MCF 10A (cell line): ENCODE results near the gene MINDY2. TPM values are rescaled to one million over a fixed set of nuclear protein-coding genes. Genes with fewer than 3 reads are reported as not detected.
A peak's percentile ranks its signal among the peaks of the same experiment; 100 is the strongest.

ENCODE experiments used
- BruUV-seq: library from RNA; stranded (reverse); fragments of 400-500 nt; replicated peaks from 2 replicates; lab custom pipeline; 2021; lab: Mats Ljungman, UMichigan
- CTCF ChIA-PET: fragments of 300-600 bp; sonication (Branson Sonifier 250); formaldehyde crosslinking; extraction: SDS; loops from one replicate; lab custom pipeline; 2021; ENCODE audit warnings: antibody characterized with exemption, inconsistent platforms; lab: Yijun Ruan, JAX
- POLR2A ChIA-PET: fragments of 300-600, 350-650 bp; sonication (Branson Sonifier 250); formaldehyde crosslinking; extraction: SDS; loops from one replicate; lab custom pipeline; 2020; ENCODE audit warnings: antibody characterized with exemption, inconsistent platforms; lab: Yijun Ruan, JAX
- DNase-seq: peaks from one replicate; pipeline ENCODE4 v3.0.0-alpha.2; 2018; ENCODE audit not compliant: unreplicated experiment
- H3K27ac Mint-ChIP-seq: one replicate; pipeline ENCODE4 v1.8.0; 2022; ENCODE audit warnings: mild to moderate bottlenecking, low read depth, mixed read lengths; ENCODE audit not compliant: unreplicated experiment
- H3K27me3 Mint-ChIP-seq: one replicate; pipeline ENCODE4 v1.8.0; 2022; ENCODE audit warnings: mixed read lengths; ENCODE audit not compliant: insufficient read depth, unreplicated experiment
- H3K36me3 Mint-ChIP-seq: one replicate; pipeline ENCODE4 v1.8.0; 2022; ENCODE audit warnings: mild to moderate bottlenecking, moderate library complexity, mixed read lengths; ENCODE audit not compliant: insufficient read depth, unreplicated experiment
- H3K4me1 Mint-ChIP-seq: one replicate; pipeline ENCODE4 v1.8.0; 2022; ENCODE audit warnings: mixed read lengths; ENCODE audit not compliant: insufficient read depth, unreplicated experiment
- H3K4me3 Mint-ChIP-seq: one replicate; pipeline ENCODE4 v1.8.0; 2022; ENCODE audit warnings: mild to moderate bottlenecking, moderate library complexity, mixed read lengths; ENCODE audit not compliant: unreplicated experiment
- H3K9me3 Mint-ChIP-seq: one replicate; pipeline ENCODE4 v1.8.0; 2022; ENCODE audit warnings: mixed read lengths; ENCODE audit not compliant: unreplicated experiment
- intact Hi-C: fragments of 100-400 bp; cut with micrococcal nuclease; formaldehyde crosslinking; loops from 2 replicates; pipeline ENCODE4 v1.14.1; 2022
- total RNA-seq: library from RNA; stranded (reverse); gene quantifications from 2 replicates; pipeline ENCODE4 v1.2.3, GENCODE V29; 2022
- TF ChIP-seq, protein P1 (sequence below): fragments of 200-600 bp; IDR thresholded peaks from one replicate; pipeline ENCODE4 v1.8.0; 2022; ENCODE audit warnings: antibody characterized with exemption, mild to moderate bottlenecking; ENCODE audit not compliant: unreplicated experiment

MINDY2 gene
- total RNA-seq, 1 experiment from 2014 or later, result 21.9 TPM

DNA sequence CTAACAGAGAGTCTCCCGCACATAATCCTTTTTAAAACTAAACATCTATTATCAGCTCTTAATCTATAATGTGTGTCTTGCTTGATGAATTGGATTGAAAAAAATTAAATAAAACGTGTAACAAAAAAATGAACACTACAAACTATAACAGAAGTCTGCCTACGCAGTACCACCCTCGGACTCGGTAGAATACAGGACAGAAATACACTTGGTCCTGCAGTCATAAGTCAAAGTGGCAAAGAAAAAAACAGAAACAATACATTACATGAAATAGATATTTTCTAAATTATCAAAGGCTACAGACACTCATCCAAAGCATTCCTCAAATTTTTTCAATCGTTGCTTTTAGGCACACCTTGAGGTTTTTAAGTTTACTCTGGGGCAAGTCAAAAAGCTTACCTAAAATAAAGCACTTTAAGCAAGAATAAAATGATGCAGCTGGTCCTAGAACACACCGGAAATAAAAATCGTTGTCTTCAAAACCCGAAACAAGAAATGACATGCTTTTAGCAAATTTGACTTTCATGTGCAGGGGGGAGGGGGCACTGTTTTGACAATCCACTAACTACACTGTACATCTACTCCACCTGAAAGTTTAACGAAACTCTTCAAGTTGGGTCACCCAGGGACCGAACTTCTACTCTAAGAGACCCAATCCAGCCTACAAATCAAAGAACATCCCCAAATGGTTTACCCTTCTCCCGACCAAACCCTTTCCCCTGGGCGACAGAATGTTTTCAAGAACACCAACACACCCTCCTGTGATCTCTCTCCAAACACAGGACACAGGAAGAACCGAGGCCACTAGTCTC, 22.9 kb upstream of the MINDY2 start:
- POLR2A ChIA-PET, result interaction anchor here (0.6 to 8.0 kb wide), 17 partner anchors 11 to 519 kb away, joined by 3 to 368 read pairs (median 4); partner anchors contain the start of genes MINDY2 and SLTM
- Mint-ChIP-seq H3K4me1 (peaks cover 24% of the 10 kb centered on the region), H3K27ac (peak overlapping the region; percentile 90), H3K4me3 (peak overlapping the region; percentile 96), H3K9me3 (no peaks in the 10 kb centered on the region), H3K27me3 (no peaks in the 10 kb centered on the region), H3K36me3 (no peaks in the 10 kb centered on the region)
- CTCF ChIA-PET, result interaction anchor here (0.5 to 1.4 kb wide), 4 partner anchors 14 to 479 kb away, joined by 3 read pairs; partner anchors contain the start of gene MINDY2
- no peak for DNase-seq
- intact Hi-C loops, result loop anchor here (5.0 kb wide), 1 partner anchor 184 kb away; the partner anchor contains the start of gene SLTM
- BruUV-seq, result TSS peak; percentile 41
- TF ChIP-seq, protein P1, sequence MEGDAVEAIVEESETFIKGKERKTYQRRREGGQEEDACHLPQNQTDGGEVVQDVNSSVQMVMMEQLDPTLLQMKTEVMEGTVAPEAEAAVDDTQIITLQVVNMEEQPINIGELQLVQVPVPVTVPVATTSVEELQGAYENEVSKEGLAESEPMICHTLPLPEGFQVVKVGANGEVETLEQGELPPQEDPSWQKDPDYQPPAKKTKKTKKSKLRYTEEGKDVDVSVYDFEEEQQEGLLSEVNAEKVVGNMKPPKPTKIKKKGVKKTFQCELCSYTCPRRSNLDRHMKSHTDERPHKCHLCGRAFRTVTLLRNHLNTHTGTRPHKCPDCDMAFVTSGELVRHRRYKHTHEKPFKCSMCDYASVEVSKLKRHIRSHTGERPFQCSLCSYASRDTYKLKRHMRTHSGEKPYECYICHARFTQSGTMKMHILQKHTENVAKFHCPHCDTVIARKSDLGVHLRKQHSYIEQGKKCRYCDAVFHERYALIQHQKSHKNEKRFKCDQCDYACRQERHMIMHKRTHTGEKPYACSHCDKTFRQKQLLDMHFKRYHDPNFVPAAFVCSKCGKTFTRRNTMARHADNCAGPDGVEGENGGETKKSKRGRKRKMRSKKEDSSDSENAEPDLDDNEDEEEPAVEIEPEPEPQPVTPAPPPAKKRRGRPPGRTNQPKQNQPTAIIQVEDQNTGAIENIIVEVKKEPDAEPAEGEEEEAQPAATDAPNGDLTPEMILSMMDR, result no peak

- intact Hi-C loops, result loop anchor here (5.0 kb wide), 1 partner anchor 183 kb away; the partner anchor contains the start of gene SLTM
- TF ChIP-seq, protein P1, result no peak
- Mint-ChIP-seq H3K36me3 (no peaks in the 10 kb centered on the region), H3K27ac (peak overlapping the region; percentile 90), H3K27me3 (no peaks in the 10 kb centered on the region), H3K4me3 (peak overlapping the region; percentile 96), H3K4me1 (peaks cover 24% of the 10 kb centered on the region), H3K9me3 (no peaks in the 10 kb centered on the region)
- DNase-seq, result peak; percentile 38
- BruUV-seq, result no TSS peak
- ChIA-PET CTCF (interaction anchor here (1.2 to 1.8 kb wide), 3 partner anchors 22 to 39 kb away, joined by 3 to 20 read pairs (median 3); partner anchors contain the start of gene MINDY2), POLR2A (interaction anchor here (1.0 to 8.0 kb wide), 19 partner anchors 11 to 520 kb away, joined by 3 to 368 read pairs (median 6); partner anchors contain the start of genes MINDY2 and SLTM)
Measured at GRCh38 chr15:58748852-58749531, 22.1 kb upstream of the MINDY2 start.

- CTCF ChIA-PET, result interaction anchor here (0.7 to 1.8 kb wide), 7 partner anchors 10 to 522 kb away, joined by 3 to 20 read pairs (median 3); partner anchors contain the start of gene MINDY2
- Mint-ChIP-seq H3K27me3 (no peaks in the 10 kb centered on the region), H3K27ac (peak within 1 kb of the TSS; percentile 90), H3K4me3 (peak within 1 kb of the TSS; percentile 96), H3K36me3 (no peaks in the 10 kb centered on the region), H3K4me1 (peaks cover 24% of the 10 kb centered on the region), H3K9me3 (no peaks in the 10 kb centered on the region)
- TF ChIP-seq, protein P1, result no peak
- intact Hi-C loops, result loop anchor here (1.0 to 5.0 kb wide), 3 partner anchors 21 to 479 kb away; partner anchors contain the start of gene SLTM
- BruUV-seq, result no TSS peak
- DNase-seq, result peak; percentile 99
- POLR2A ChIA-PET, result interaction anchor here (0.6 to 8.0 kb wide), 37 partner anchors 8 to 753 kb away, joined by 3 to 368 read pairs (median 5); partner anchors contain the start of genes MINDY2 and SLTM
Measured at GRCh38 chr15:58749532-58750337, 21.4 kb upstream of the MINDY2 start, which contains the start of gene ADAM10. TSS of gene ADAM10 (minus strand) at chr15:58749707. CDS start at chr15:58749534, 173 bp downstream.
